B cell (primary cell): ENCODE measurements around the gene TRNP1. TPM values are rescaled to one million over a fixed set of nuclear protein-coding genes. Genes with fewer than 3 reads are reported as not detected.

ENCODE experiments used
- ATAC-seq: fragments of 200-7000 bp; cut with Tn5 transposase; one replicate; pipeline ENCODE4 v1.10.0; 2021; ENCODE audit warnings: low read depth, mild to moderate bottlenecking, moderate number of reproducible peaks, moderate library complexity
- CTCF ChIA-PET: fragments of 350-600 bp; sonication (Branson Sonifier 250); formaldehyde crosslinking; loops from one replicate; lab custom pipeline; 2021; ENCODE audit warnings: antibody characterized with exemption, inconsistent platforms; lab: Charles Lee
- POLR2A ChIA-PET: fragments of 350-600 bp; sonication (Branson Sonifier 250); formaldehyde crosslinking; loops from one replicate; lab custom pipeline; 2021; ENCODE audit warnings: antibody characterized with exemption; lab: Charles Lee
- DNase-seq: peaks from one replicate; pipeline ENCODE4 v3.0.0; 2013
- H2AFZ ChIP-seq: 2 replicates; pipeline ENCODE4 v1.6.1; 2012; ENCODE audit warnings: mild to moderate bottlenecking, low read depth, low read length; ENCODE audit not compliant: insufficient read depth, poor library complexity, severe bottlenecking
- H3K27ac ChIP-seq, 2 donors: 1 replicate in 1 of 2; 2 replicates in 1 of 2; pipeline ENCODE4 v1.5.1; 2012 to 2013; ENCODE audit warnings: low read length in 2 of 2, mild to moderate bottlenecking in 2 of 2, moderate library complexity in 1 of 2
- H3K27me3 ChIP-seq, 4 experiments: fragments of 200-600 bp in 1 of 4; sonication (generic) in 1 of 4; replicated peaks in 1 of 4; 1 replicate in 2 of 4; 2 replicates in 2 of 4; pipeline versions ENCODE4 v1.6.1 to v1.7.0; 2013 to 2016; ENCODE audit warnings: low read length in 3 of 4, mild to moderate bottlenecking in 2 of 4, mixed read lengths in 1 of 4, moderate library complexity in 1 of 4; ENCODE audit not compliant: insufficient read depth in 4 of 4, control insufficient read depth in 3 of 4; ENCODE audit errors: control extremely low read depth in 1 of 4
- H3K36me3 ChIP-seq, 2 experiments: replicated peaks in 1 of 2; 1 replicate in 1 of 2; 2 replicates in 1 of 2; pipeline versions ENCODE4 v1.6.1 to v1.7.1; 2013; ENCODE audit warnings: low read length in 1 of 2; ENCODE audit not compliant: insufficient read depth in 2 of 2, control insufficient read depth in 1 of 2; ENCODE audit errors: control extremely low read depth in 1 of 2, extremely low read depth in 1 of 2
- H3K4me1 ChIP-seq, 2 donors: fragments of 200-600 bp in 1 of 2; sonication (generic) in 1 of 2; 1 replicate in 1 of 2; 2 replicates in 1 of 2; pipeline versions ENCODE4 v1.5.1 to v1.6.1; 2013 to 2017; ENCODE audit warnings: low read length in 2 of 2; ENCODE audit not compliant: control insufficient read depth in 2 of 2, insufficient read depth in 2 of 2
- H3K4me2 ChIP-seq: replicated peaks from 2 replicates; pipeline ENCODE3; 2012; ENCODE audit warnings: mild to moderate bottlenecking, low read depth, low read length; ENCODE audit not compliant: poor library complexity, severe bottlenecking
- H3K4me3 ChIP-seq, 5 experiments: fragments of 200-600 bp in 1 of 5; sonication (generic) in 1 of 5; 1 replicate in 3 of 5; 2 replicates in 2 of 5; pipeline versions ENCODE4 v1.5.1 to v1.7.0; 2011 to 2016; ENCODE audit warnings: low read length in 4 of 5, mild to moderate bottlenecking in 4 of 5, low read depth in 2 of 5, control low read depth in 1 of 5, moderate library complexity in 1 of 5; ENCODE audit not compliant: insufficient read depth in 1 of 5; ENCODE audit errors: control extremely low read depth in 1 of 5, extremely low read depth in 1 of 5
- H3K79me2 ChIP-seq: fragments of 200-600 bp; sonication (generic); one replicate; pipeline ENCODE4 v1.6.0; 2016; ENCODE audit warnings: low read length; ENCODE audit not compliant: control insufficient read depth, insufficient read depth
- H3K9ac ChIP-seq: fragments of 200-600 bp; sonication (generic); 2 replicates; pipeline ENCODE4 v1.6.1; 2017; ENCODE audit warnings: mild to moderate bottlenecking, low read length, moderate library complexity
- H3K9me3 ChIP-seq, 3 donors: one replicate each; pipeline versions ENCODE4 v1.6.1 to v1.7.1; 2013; ENCODE audit warnings: low read length in 2 of 3; ENCODE audit not compliant: control insufficient read depth in 2 of 3, insufficient read depth in 1 of 3; ENCODE audit errors: control extremely low read depth in 1 of 3
- H4K20me1 ChIP-seq: 2 replicates; pipeline ENCODE4 v1.6.0; 2012; ENCODE audit warnings: mild to moderate bottlenecking, low read length; ENCODE audit not compliant: insufficient read depth, control insufficient read depth, poor library complexity, severe bottlenecking
- H3K27ac Mint-ChIP-seq: one replicate; pipeline ENCODE4 v1.8.0; 2021; ENCODE audit warnings: mixed read lengths
- H3K27me3 Mint-ChIP-seq: one replicate; pipeline ENCODE4 v1.8.0; 2021; ENCODE audit warnings: mixed read lengths
- H3K4me1 Mint-ChIP-seq: one replicate; pipeline ENCODE4 v1.8.0; 2021; ENCODE audit warnings: mixed read lengths
- H3K4me3 Mint-ChIP-seq: one replicate; pipeline ENCODE4 v1.8.0; 2021; ENCODE audit warnings: mixed read lengths
- H3K9me3 Mint-ChIP-seq: one replicate; pipeline ENCODE4 v1.8.0; 2022; ENCODE audit warnings: mixed read lengths; ENCODE audit not compliant: insufficient read depth
- EZH2 ChIP-seq: IDR thresholded peaks from 2 replicates; pipeline ENCODE4 v1.6.1; 2012; ENCODE audit warnings: borderline replicate concordance, low read depth, mild to moderate bottlenecking, moderate library complexity, low read length; ENCODE audit not compliant: insufficient read depth, poor library complexity, severe bottlenecking
- WGBS: methylation state at CpG from one replicate; pipeline ENCODE4 v1.1.5; 2013; ENCODE audit warnings: missing lambda C conversion rate; ENCODE audit not compliant: insufficient coverage; 5-methylcytosine and 5-hydroxymethylcytosine counted together
- intact Hi-C: fragments of 100-400 bp; cut with micrococcal nuclease; formaldehyde crosslinking; loops from one replicate; pipeline ENCODE4 v1.10.0; 2022
- polyA plus RNA-seq: library from polyadenylated mRNA; depleted of rRNA; stranded (reverse); fragments of >200 nt; gene quantifications from 2 replicates; pipeline ENCODE4 v1.2.3, GENCODE V29; 2012
- total RNA-seq, 2 donors: library from RNA; stranded (reverse); fragments of 120-200 nt in 1 of 2; gene quantifications; 1 replicate in 1 of 2; 2 replicates in 1 of 2; pipeline versions ENCODE4 v1.2.3 to v1.2.4, GENCODE V29; 2013 to 2022
- TF ChIP-seq, protein P1 (sequence below): fragments of 200-600 bp; IDR thresholded peaks from one replicate; pipeline ENCODE4 v1.8.0; 2022; ENCODE audit warnings: antibody characterized with exemption, mild to moderate bottlenecking

The TRNP1 gene
- total and polyA plus RNA-seq, 2 donors (not counting 1 experiment from before 2014, with no cell fraction given), result 0.54 to 2.3 TPM

DNA sequence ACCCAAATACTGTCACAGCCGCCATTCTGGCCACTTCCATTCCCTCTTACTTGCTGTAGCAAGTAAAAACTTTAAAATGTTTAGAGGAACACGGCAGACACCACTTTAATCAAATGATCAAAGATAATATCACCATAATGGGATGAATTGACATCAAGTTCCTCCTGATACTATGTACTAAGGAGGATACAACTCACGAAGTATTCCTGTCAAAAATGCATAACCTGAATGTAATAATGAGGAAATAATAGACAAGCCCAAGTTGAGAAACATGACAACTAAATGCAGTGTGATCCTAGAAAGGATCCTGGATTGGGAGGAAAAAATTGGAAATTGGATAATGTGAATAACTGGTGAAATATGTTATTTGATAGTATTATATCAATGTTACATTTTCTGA is 37.2 kb upstream of the TRNP1 start:
- TF ChIP-seq, protein P1, sequence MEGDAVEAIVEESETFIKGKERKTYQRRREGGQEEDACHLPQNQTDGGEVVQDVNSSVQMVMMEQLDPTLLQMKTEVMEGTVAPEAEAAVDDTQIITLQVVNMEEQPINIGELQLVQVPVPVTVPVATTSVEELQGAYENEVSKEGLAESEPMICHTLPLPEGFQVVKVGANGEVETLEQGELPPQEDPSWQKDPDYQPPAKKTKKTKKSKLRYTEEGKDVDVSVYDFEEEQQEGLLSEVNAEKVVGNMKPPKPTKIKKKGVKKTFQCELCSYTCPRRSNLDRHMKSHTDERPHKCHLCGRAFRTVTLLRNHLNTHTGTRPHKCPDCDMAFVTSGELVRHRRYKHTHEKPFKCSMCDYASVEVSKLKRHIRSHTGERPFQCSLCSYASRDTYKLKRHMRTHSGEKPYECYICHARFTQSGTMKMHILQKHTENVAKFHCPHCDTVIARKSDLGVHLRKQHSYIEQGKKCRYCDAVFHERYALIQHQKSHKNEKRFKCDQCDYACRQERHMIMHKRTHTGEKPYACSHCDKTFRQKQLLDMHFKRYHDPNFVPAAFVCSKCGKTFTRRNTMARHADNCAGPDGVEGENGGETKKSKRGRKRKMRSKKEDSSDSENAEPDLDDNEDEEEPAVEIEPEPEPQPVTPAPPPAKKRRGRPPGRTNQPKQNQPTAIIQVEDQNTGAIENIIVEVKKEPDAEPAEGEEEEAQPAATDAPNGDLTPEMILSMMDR, result no peak
- TF ChIP-seq EZH2, result no peak
- Mint-ChIP-seq H3K27ac (no peak overlapping the region), H3K27me3 (peaks cover 10% of the 10 kb centered on the region), H3K4me1 (peaks cover 15% of the 10 kb centered on the region), H3K9me3 (no peaks in the 10 kb centered on the region), H3K4me3 (no peak overlapping the region)
- DNase-seq (no peak), ATAC-seq (no peak)
- Histone ChIP-seq H4K20me1 (no peaks in the 10 kb centered on the region), H2AFZ (no peak overlapping the region), H3K9me3 (peaks cover 0 to 6% (median 0%) of the 10 kb centered on the region in 3 donors), H3K9ac (no peak overlapping the region), H3K4me3 (no peak overlapping the region), H3K27me3 (peaks cover 0 to 24% (median 8%) of the 10 kb centered on the region in 4 experiments), H3K27ac (no peak overlapping the region), H3K4me2 (no peak overlapping the region), H3K36me3 (no peaks in the 10 kb centered on the region), H3K4me1 (peaks cover 14 to 17% of the 10 kb centered on the region in 2 donors), H3K79me2 (no peaks in the 10 kb centered on the region)
- ChIA-PET CTCF (no interaction called here), POLR2A (no interaction called here)
- WGBS, result no CpG with 5 or more reads among the region's 3 CpGs
- intact Hi-C loops, result no loop called here

DNA sequence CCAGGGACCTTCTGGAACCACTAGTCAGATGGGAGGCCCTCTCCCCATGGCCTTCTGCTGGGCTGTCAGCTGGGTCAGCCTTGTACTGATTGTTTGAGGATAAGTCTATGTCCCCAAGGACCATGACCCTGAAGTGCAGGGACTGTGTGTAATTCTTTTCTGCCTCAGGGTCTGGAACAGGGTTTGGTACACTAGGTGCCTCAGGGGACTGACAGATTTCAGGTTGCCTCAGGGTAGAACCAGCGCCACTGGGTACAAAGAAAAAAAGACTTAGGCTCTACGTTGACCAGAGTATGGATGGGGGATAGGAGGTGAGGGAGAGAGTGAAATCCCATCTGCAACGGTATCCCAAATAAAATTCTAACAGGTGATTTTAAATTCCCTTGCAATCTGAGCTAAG is 36.2 kb upstream of the TRNP1 start:
- Histone ChIP-seq H3K4me2 (no peak overlapping the region), H3K27me3 (peaks cover 0 to 27% (median 8%) of the 10 kb centered on the region in 4 experiments), H3K4me1 (peaks cover 14 to 17% of the 10 kb centered on the region in 2 donors), H2AFZ (no peak overlapping the region), H3K79me2 (no peaks in the 10 kb centered on the region), H4K20me1 (no peaks in the 10 kb centered on the region), H3K36me3 (no peaks in the 10 kb centered on the region), H3K9me3 (peaks cover 0 to 6% (median 0%) of the 10 kb centered on the region in 3 donors), H3K4me3 (no peak overlapping the region), H3K27ac (no peak overlapping the region), H3K9ac (no peak overlapping the region)
- Mint-ChIP-seq H3K9me3 (no peaks in the 10 kb centered on the region), H3K27ac (no peak overlapping the region), H3K4me3 (no peak overlapping the region), H3K4me1 (peaks cover 15% of the 10 kb centered on the region), H3K27me3 (peaks cover 10% of the 10 kb centered on the region)
- TF ChIP-seq, protein P1, result no peak
- no peak for TF ChIP-seq EZH2
- ATAC-seq, result no peak
- CTCF ChIA-PET, result no interaction called here
- no peak for DNase-seq
- intact Hi-C loops, result no loop called here
- WGBS, result 100% methylated on average over 1 of the region's 3 CpGs
- POLR2A ChIA-PET, result no interaction called here
